AG09319 (cell line): Measurements from ENCODE around the gene MLXIP.
A peak's percentile ranks its signal among the peaks of the same experiment; 100 is the strongest.

Experiments
- DNase-seq: peaks from one replicate; pipeline ENCODE4 v3.0.0-alpha.2; 2010; ENCODE audit warnings: low read depth; ENCODE audit errors: extremely low read depth
- CTCF ChIP-seq: IDR thresholded peaks from 2 replicates; pipeline ENCODE4 v1.5.1; 2011; ENCODE audit warnings: low read depth, mild to moderate bottlenecking, inconsistent platforms, low read length, moderate library complexity

The MLXIP gene

GRCh38 chr12:122072031-122072970 lies 6.3 kb upstream of the MLXIP start:
- TF ChIP-seq CTCF: no peak
- DNase-seq: peak; percentile 93

GRCh38 chr12:122073815-122074214 lies 4.7 kb upstream of the MLXIP start:
- DNase-seq: no peak

GRCh38 chr12:122076743-122077495 lies 1.6 kb upstream of the MLXIP start:
- DNase-seq: no peak
- no peak for TF ChIP-seq CTCF

More at GRCh38 chr12:122073815-122074214, 4.7 kb upstream of the MLXIP start:
- no peak for TF ChIP-seq CTCF

- no peak for TF ChIP-seq CTCF
- no peak for DNase-seq
Measured at GRCh38 chr12:122079033-122079531, 526 bp downstream of the MLXIP start.

GRCh38 chr12:122079532-122080081 lies 1.1 kb downstream of the MLXIP start:
- DNase-seq: no peak
- TF ChIP-seq CTCF: no peak

- TF ChIP-seq CTCF: no peak
- no peak for DNase-seq
Measured at GRCh38 chr12:122080149-122081082, 1.9 kb downstream of the MLXIP start.
